Erythroblast (primary cell): Measurements from ENCODE around the gene ISG15.
"Not testable (repeated sequence)": the region's sequence is repeated elsewhere in the genome, so short reads cannot be mapped to it uniquely, and the experiment has no call there.

Experiments used
- DNase-seq, 2 experiments: peaks; one replicate each; lab custom pipeline; 2025; lab: John Stamatoyannopoulos, UW
- GATA1 ChIP-seq: IDR thresholded peaks from 2 replicates; pipeline ENCODE4 v1.6.1; 2011; ENCODE audit warnings: low read depth, mild to moderate bottlenecking, control low read depth, low read length, moderate library complexity
- POLR2A ChIP-seq: IDR thresholded peaks from 2 replicates; pipeline ENCODE4 v1.6.1; 2011; ENCODE audit warnings: mild to moderate bottlenecking, low read length

ISG15 gene

DNA sequence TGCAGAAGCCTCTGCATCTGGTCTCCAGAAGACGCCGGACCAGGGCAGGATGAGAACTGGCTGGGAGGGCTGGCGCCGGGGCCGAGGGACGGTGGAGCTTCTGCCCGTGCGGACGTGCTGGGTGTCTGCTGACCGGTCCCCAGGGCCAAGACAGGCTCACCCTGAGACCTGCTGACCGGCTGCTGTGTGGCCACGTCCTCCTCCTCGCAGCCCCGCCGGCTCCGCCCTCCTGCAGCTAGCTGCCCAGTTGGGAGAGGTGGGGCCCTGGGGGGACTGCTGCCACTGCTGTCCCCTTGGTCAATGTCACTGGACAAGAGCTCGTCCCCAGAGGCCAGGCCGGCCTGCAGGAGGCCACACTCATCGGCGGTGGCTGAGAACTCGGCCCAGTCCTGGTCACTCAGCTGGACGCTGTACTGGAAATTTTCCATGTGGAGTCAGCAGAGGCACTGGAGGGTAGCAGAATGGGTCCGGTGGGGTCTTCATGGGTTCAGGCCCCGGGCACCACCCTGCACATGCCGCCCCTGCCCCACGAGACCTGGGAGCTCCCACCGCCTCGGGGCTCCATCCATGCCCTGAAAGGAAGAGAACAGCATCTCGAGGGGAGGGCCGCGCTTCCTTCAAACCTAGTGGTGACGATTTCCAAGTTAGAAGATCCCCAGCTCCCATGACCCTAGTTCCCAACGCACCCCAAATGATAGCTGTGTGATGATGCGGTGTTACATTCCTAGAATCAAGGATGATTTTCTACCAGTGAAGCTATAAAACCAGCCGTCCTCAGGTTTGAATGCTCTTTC, 32.5 kb upstream of the ISG15 start:
- no peak for TF ChIP-seq GATA1
- no peak for TF ChIP-seq POLR2A
- DNase-seq, result no peak

GRCh38 chr1:981491-981954, 31.8 kb upstream of the ISG15 start:
- no peak for TF ChIP-seq GATA1
- no peak for TF ChIP-seq POLR2A

DNA sequence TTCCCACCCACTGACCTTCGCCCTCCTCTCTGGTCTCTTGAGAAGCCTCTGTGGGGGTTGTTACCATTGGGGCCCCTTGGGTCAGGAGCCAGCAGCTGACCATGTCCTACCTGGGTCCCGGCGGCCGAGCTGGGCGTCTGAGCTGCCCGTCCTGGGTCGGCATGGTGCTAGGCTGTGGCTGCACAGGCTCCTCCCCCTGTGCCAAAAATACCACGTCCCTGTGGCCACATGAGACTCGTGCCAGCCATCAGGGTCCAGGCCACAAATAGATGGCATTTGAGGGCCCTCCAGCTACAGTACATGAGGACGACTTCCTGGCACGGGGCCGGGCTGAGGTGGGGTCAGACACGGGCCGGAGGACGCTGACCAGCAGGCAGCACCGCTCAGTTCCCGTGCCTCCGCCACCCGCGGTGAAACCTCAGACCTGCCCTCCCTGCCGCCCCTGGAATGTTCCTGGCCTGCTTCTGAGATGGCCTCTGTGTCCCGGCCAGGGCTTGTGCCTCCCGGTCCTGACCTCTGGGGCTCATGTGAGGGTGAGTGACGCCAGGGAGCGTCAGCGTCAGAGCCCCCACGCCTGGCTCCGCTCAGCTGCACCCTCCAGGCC, 31.2 kb upstream of the ISG15 start, which contains the start of gene PERM1:
Gene PERM1, minus strand, starts transcription at position 139 of the 604 bp plus-strand sequence. CDS start 1,064 bp downstream, outside the sequence.
- no peak for TF ChIP-seq POLR2A
- no peak for TF ChIP-seq GATA1

More at GRCh38 chr1:981491-981954, 31.8 kb upstream of the ISG15 start:
- DNase-seq, result no peak

DNA sequence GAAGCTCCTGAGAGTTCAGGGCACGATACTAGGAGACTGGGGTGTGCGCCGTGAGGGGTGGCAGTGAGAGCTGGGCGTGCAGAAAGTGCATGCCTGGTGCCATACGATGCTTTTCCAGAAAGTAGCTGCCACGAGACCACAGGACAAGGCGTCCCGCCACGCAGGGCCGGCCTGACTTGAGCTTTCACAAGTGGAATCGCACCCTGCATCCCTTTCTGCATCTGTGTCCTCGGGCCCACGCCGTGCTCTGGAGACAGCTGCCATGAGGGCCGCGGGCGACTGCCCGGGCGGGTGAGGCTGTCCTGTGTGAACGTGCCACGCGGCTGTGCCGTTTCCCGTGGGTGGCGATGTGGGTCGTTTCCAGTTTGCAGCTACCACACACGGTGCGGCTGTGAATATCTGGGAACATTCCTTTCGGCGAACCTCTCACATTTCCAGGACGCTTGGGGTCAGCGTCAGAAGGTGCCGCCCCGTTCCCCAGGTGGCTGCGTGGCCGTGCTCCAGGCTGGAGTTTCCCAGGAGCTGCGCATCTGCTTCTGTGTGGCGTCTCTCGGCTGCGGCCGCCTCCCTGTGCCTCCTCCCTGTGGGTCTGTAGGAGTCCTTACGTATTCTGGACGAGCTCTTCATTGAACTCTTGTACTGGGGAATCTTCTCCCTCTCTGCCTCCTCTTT, 30.4 kb upstream of the ISG15 start:
- TF ChIP-seq GATA1 (no peak), POLR2A (no peak)

More for the DNA sequence above, 31.2 kb upstream of the ISG15 start, which contains the start of gene PERM1:
- DNase-seq, result no peak

DNA sequence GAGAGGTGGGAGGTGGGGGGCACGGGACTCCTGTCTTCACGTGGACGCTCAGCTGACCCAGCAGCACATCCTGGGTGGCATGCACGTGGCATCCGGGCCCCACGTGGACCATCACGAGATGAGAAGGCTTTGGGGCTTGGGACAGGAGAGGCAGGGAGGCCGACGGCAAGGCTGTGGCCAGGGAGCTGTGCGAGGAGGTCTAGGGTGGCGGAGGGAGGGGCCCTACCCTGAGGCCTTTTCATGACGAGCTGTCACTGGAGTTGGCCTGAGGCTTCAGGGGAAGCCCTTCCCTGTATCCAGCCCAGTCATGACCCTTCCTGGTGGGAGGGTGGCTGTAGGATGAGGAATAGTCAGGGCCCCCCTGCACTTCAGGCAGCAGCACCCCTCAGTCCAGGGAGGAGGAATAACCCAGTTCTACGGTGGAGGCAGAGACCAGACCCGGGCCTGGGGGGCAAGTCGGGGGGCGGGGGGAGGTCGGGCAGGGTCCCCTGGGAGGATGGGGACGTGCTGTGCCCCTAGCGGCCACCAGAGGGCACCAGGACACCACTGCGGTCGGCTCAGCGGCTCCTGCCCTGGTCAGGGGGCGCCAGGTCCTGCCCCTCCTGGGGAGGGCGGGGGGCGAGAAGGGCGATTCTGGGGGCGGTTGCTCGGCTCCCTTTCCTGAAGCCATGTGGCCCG, 29.4 kb upstream of the ISG15 start:
- TF ChIP-seq GATA1 (no peak), POLR2A (no peak)
- DNase-seq, result peak in 1 of 2 experiments; percentile 68

More for the DNA sequence above, 30.4 kb upstream of the ISG15 start:
- DNase-seq, result no peak

DNA sequence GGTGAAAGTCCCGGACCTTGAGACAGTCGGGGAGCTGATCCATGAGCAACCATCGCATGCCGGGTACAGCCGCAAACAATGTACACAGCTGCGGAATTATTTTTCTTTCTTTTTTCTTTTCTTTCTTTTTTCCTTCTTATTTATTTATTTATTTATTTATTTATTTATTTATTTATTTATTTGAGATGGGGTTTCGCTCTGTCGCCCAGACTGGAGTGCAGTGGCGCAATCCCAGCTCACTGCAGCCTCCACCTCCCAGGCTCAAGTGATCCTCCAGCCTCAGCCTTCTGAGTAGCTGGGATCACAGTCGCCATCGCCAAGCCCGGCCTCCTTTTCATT, 28.9 kb upstream of the ISG15 start:
- TF ChIP-seq POLR2A (no peak), GATA1 (no peak)
- DNase-seq, result no peak

DNA sequence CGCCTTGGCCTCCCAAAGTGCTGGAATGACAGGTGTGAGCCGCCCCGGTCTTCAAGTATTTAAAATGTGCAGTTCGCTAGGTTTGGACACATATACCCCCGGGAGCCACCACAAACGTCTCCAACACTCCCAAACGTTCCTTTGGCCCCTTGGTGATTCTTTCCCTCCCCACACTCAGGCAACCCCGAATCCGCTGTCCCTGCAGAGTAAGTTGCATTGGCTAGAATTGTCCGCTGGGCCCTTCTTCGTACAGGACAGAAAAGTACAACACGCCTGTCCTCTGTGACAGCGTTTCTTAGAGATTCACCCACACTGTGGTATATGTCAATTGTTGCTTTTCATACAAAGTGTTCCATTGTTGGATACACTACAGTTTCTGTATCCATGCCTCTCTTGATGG, 28.2 kb upstream of the ISG15 start:
- no peak for DNase-seq
- TF ChIP-seq GATA1 (no peak), POLR2A (no peak)

- not testable (repeated sequence) for DNase-seq
Observed at GRCh38 chr1:988061-988460, 25.2 kb upstream of the ISG15 start.

DNA sequence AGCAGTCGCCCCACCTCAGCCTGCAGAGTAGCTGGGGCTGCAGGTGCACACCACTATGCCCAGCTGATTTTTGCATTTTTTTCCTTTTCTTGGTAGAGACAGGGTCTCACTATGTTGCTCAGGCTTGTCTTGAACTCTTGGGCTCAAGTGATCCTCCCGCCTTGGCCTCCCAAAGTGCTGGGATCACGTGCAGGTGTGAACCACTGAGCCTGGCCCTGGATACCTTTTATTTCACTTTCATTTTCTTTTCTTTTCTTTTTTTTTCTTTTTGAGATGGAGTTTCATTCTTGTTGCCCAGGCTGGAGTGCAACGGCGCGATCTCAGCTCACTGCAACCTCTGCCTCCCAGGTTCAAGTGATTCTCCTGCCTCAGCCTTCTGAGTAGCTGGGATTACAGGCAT, 22.0 kb upstream of the ISG15 start:
- DNase-seq, result not testable (repeated sequence)

GRCh38 chr1:991895-992294, 21.4 kb upstream of the ISG15 start:
- DNase-seq, result no peak
- TF ChIP-seq GATA1 (no peak), POLR2A (no peak)

- no peak for TF ChIP-seq GATA1
- TF ChIP-seq POLR2A, result no peak
- DNase-seq, result no peak
Observed at GRCh38 chr1:992362-992761, 20.9 kb upstream of the ISG15 start.

- no peak for TF ChIP-seq POLR2A
- TF ChIP-seq GATA1, result no peak
- DNase-seq, result no peak
Observed at GRCh38 chr1:993379-993995, 19.8 kb upstream of the ISG15 start.

DNA sequence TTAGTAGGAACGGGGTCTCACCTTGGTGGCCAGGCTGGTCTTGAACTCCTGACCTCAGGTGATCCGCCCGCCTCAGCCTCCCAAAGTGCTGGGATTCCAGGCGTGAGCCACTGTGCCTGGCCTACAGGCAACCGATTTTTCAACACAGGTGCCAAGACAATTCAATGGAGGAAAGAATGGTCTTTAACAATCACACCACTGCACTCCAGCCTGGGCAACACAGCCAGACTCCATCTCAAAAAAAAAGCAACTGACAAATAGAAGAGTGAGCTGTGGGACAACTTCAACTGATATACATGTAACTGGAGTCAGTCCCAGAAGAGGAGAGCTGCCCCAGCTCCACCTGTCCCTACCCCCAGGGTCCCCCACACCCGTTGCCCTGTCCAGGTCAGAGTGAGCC, 18.8 kb upstream of the ISG15 start:
- not testable (repeated sequence) for DNase-seq
